T-cell (primary cell): ENCODE measurements around the gene COX7A2L. TPM values are rescaled to one million over a fixed set of nuclear protein-coding genes. Genes with fewer than 3 reads are reported as not detected.

Source experiments
- ATAC-seq, 4 experiments: fragments of 200-7000 bp in 3 of 4; fragments of 150-1000 bp in 1 of 4; cut with Tn5 transposase; replicated peaks in 1 of 4; 1 replicate in 3 of 4; 2 replicates in 1 of 4; pipeline ENCODE4 v1.10.0; 2021; ENCODE audit warnings: moderate library complexity in 3 of 4, mild to moderate bottlenecking in 2 of 4, moderate number of reproducible peaks in 1 of 4
- CTCF ChIA-PET, 2 donors: fragments of 300-600 bp; sonication (Branson Sonifier 250); formaldehyde crosslinking; loops; one replicate each; lab custom pipeline; 2022; ENCODE audit warnings: antibody characterized with exemption in 2 of 2; lab: Charles Lee
- POLR2A ChIA-PET, 2 donors: fragments of 300-600 bp; sonication (Branson Sonifier 250); formaldehyde crosslinking; loops; one replicate each; lab custom pipeline; 2022; ENCODE audit warnings: antibody characterized with exemption in 2 of 2; lab: Charles Lee
- DNase-seq, 35 experiments: peaks; one replicate each; pipeline versions ENCODE4 v3.0.0 to v3.0.0-alpha.2; 2013 to 2023
- H3K27ac ChIP-seq: one replicate; pipeline ENCODE4 v1.5.1; 2013; ENCODE audit warnings: low read length
- H3K27me3 ChIP-seq, 2 experiments: replicated peaks in 1 of 2; 1 replicate in 1 of 2; 2 replicates in 1 of 2; pipeline versions ENCODE4 v1.6.1 to v1.7.0; 2013; ENCODE audit warnings: low read length in 1 of 2, mixed read lengths in 1 of 2; ENCODE audit not compliant: control insufficient read depth in 2 of 2, insufficient read depth in 2 of 2; ENCODE audit errors: extremely low read depth in 1 of 2
- H3K36me3 ChIP-seq, 2 donors: 1 replicate in 1 of 2; 2 replicates in 1 of 2; pipeline versions ENCODE4 v1.6.1 to v1.7.0; 2013; ENCODE audit warnings: low read length in 1 of 2; ENCODE audit not compliant: control insufficient read depth in 2 of 2, insufficient read depth in 1 of 2; ENCODE audit errors: extremely low read depth in 1 of 2
- H3K4me1 ChIP-seq, 2 experiments: 1 replicate in 1 of 2; 2 replicates in 1 of 2; pipeline versions ENCODE4 v1.6.1 to v1.7.0; 2013; ENCODE audit warnings: low read length in 2 of 2, mixed read lengths in 1 of 2; ENCODE audit not compliant: insufficient read depth in 2 of 2, control insufficient read depth in 1 of 2; ENCODE audit errors: extremely low read depth in 1 of 2
- H3K4me3 ChIP-seq, 2 donors: 1 replicate in 1 of 2; 2 replicates in 1 of 2; pipeline versions ENCODE4 v1.5.1 to v1.7.0; 2013; ENCODE audit warnings: mild to moderate bottlenecking in 2 of 2, low read length in 1 of 2, moderate library complexity in 1 of 2; ENCODE audit not compliant: control insufficient read depth in 1 of 2; ENCODE audit errors: extremely low read depth in 1 of 2
- H3K9me3 ChIP-seq: 2 replicates; pipeline ENCODE4 v1.7.0; 2013
- H3K27ac Mint-ChIP-seq, 2 donors: one replicate each; pipeline ENCODE4 v1.8.0; 2020 to 2021; ENCODE audit warnings: mild to moderate bottlenecking in 2 of 2, mixed read lengths in 2 of 2
- H3K27me3 Mint-ChIP-seq, 2 donors: one replicate each; pipeline ENCODE4 v1.8.0; 2021 to 2022; ENCODE audit warnings: mixed read lengths in 2 of 2
- H3K36me3 Mint-ChIP-seq: one replicate; pipeline ENCODE4 v1.8.0; 2021; ENCODE audit warnings: mixed read lengths
- H3K4me1 Mint-ChIP-seq, 3 donors: one replicate each; pipeline ENCODE4 v1.8.0; 2020 to 2022; ENCODE audit warnings: mixed read lengths in 3 of 3, mild to moderate bottlenecking in 1 of 3
- H3K4me3 Mint-ChIP-seq, 3 donors: one replicate each; pipeline ENCODE4 v1.8.0; 2020 to 2022; ENCODE audit warnings: mild to moderate bottlenecking in 3 of 3, mixed read lengths in 3 of 3, moderate library complexity in 3 of 3
- H3K9me3 Mint-ChIP-seq, 3 donors: one replicate each; pipeline ENCODE4 v1.8.0; 2020 to 2022; ENCODE audit warnings: mixed read lengths in 3 of 3
- WGBS: methylation state at CpG from one replicate; pipeline ENCODE4 v1.1.5; 2013; ENCODE audit warnings: missing lambda C conversion rate; ENCODE audit not compliant: insufficient coverage; 5-methylcytosine and 5-hydroxymethylcytosine counted together
- total RNA-seq, 35 experiments: library from RNA in 6 of 35; stranded (reverse) in 6 of 35; fragments of 120-200 nt in 1 of 35; gene quantifications; one replicate each; pipeline versions ENCODE4 v1.2.1 to v1.2.4 and lab custom pipeline; 2013 to 2026

The COX7A2L gene
- total RNA-seq, 5 donors from 2014 or later (not counting 1 experiment from before 2014, with no cell fraction given): 59.6 to 76.4 (median 72.6) TPM

DNA sequence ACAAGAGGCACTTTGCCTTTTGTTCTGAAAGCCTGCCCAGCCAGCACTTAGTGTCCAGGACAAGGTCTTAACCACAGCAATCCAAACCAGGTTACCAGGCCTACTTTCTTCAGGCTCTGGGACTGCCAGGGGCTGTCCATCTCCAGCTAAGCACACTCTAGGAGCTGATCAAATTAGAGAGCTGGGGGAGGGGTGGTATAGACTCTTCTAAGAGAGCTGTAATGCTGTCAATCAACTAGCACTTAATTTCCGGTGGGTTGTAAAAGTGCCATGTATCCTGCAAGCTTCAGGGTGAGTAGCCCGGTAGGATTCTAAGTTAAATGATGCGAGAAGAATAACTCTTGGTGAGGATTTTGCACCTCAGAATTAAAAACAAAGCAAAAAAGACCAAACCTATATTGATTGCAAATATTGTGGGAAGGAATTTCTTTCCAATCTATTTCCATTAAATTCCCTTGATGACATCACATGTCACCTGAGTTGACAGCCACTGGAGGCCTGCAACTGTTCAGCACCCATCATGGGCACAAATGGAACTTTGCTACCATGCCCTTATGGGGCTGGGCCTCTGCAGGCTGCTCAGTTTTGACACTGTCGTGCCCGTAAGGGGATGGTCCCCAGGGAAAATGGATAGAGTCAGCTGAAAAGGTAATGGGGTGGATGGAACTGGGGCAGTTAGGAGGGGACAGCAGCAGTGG lies 8.7 kb upstream of the COX7A2L start:
- H3K27ac Mint-ChIP-seq: no peak overlapping the region
- H3K4me3 ChIP-seq: no peak overlapping the region
- no peak for DNase-seq
- CTCF ChIA-PET: no interaction called here
- no peak overlapping the region for H3K4me3 Mint-ChIP-seq
- H3K27me3 ChIP-seq: no peaks in the 10 kb centered on the region
- H3K9me3 ChIP-seq: no peaks in the 10 kb centered on the region
- H3K9me3 Mint-ChIP-seq: no peaks in the 10 kb centered on the region
- peaks cover 11 to 20% (median 14%) of the 10 kb centered on the region in 3 donors for H3K4me1 Mint-ChIP-seq
- POLR2A ChIA-PET: interaction anchor here in 1 of 2 donors (0.6 kb wide), 1 partner anchor 23 kb away, joined by 3 read pairs; no protein-coding TSS in a partner anchor
- H3K36me3 ChIP-seq: no peaks in the 10 kb centered on the region
- H3K4me1 ChIP-seq: peaks cover 4 to 9% of the 10 kb centered on the region in 2 experiments
- ATAC-seq: no peak
- H3K27ac ChIP-seq: no peak overlapping the region
- H3K36me3 Mint-ChIP-seq: no peaks in the 10 kb centered on the region
- 100% methylated on average over 2 of the region's 5 CpGs for WGBS
- H3K27me3 Mint-ChIP-seq: peaks cover 0 to 2% of the 10 kb centered on the region in 2 donors

DNA sequence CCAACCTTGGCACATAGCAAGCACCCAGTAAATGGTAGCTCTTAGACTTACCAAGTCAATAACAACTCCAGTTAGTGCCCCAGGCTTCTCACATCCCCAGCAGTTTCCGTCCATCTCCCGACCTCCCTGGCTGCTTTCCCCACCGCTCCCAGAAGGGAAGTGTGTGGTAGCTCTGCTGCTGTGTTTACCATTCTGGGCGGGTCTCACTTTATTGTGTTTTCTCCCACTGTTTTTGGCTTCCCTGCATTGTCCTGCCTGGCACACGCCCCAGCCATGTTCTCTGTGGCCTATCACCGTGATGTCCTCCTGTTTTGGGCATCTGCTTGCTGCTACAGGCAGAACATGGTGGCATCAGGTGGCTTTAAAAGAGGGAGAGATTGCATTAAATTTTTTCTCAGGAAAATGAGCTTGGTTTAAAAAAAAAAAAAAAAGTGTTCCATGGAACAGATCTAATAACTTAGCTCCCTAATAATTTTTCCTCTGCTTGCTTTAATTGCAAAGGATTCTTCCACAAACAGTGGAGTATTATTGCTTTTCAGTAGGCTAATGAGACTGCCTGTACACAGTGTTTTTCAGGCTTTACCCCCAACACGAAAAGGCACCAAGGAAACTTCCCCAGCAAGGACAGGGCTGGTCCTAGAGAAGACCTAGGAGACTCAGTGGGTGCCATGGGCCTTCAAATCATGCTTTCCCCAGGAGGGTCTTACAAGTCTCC lies 8.0 kb upstream of the COX7A2L start:
- 85% methylated on average over 3 of the region's 7 CpGs for whole genome bisulfite sequencing
- Mint-ChIP-seq H3K9me3 (no peaks in the 10 kb centered on the region), H3K4me1 (peaks cover 11 to 20% (median 14%) of the 10 kb centered on the region in 3 donors), H3K27me3 (peaks cover 0 to 2% of the 10 kb centered on the region in 2 donors), H3K27ac (no peak overlapping the region), H3K36me3 (no peaks in the 10 kb centered on the region), H3K4me3 (no peak overlapping the region)
- Histone ChIP-seq H3K4me1 (peaks cover 4 to 9% of the 10 kb centered on the region in 2 experiments), H3K27ac (no peak overlapping the region), H3K27me3 (no peaks in the 10 kb centered on the region), H3K4me3 (no peak overlapping the region), H3K9me3 (no peaks in the 10 kb centered on the region), H3K36me3 (no peaks in the 10 kb centered on the region)
- ATAC-seq (no peak), DNase-seq (no peak)
- ChIA-PET CTCF (interaction anchor here (0.6 to 1.2 kb wide), 3 partner anchors 15 to 290 kb away, joined by 3 read pairs; no protein-coding TSS in a partner anchor), POLR2A (interaction anchor here in 1 of 2 donors (0.6 kb wide), 1 partner anchor 23 kb away, joined by 3 read pairs; no protein-coding TSS in a partner anchor)

- ATAC-seq (no peak), DNase-seq (no peak)
- ChIA-PET CTCF (interaction anchor here in 1 of 2 donors (1.2 kb wide), 1 partner anchor 14 kb away, joined by 3 read pairs; no protein-coding TSS in a partner anchor), POLR2A (no interaction called here)
- WGBS: 100% methylated on average over 1 of the region's 3 CpGs
- peaks cover 0 to 2% of the 10 kb centered on the region in 2 donors for H3K27me3 Mint-ChIP-seq
- no peaks in the 10 kb centered on the region for H3K36me3 Mint-ChIP-seq
- H3K9me3 ChIP-seq: no peaks in the 10 kb centered on the region
- H3K36me3 ChIP-seq: no peaks in the 10 kb centered on the region
- H3K4me3 ChIP-seq: no peak overlapping the region
- no peaks in the 10 kb centered on the region for H3K27me3 ChIP-seq
- peaks cover 4 to 9% of the 10 kb centered on the region in 2 experiments for H3K4me1 ChIP-seq
- H3K27ac ChIP-seq: no peak overlapping the region
- H3K27ac Mint-ChIP-seq: no peak overlapping the region
- no peaks in the 10 kb centered on the region for H3K9me3 Mint-ChIP-seq
- no peak overlapping the region for H3K4me3 Mint-ChIP-seq
- peaks cover 11 to 20% (median 14%) of the 10 kb centered on the region in 3 donors for H3K4me1 Mint-ChIP-seq
Observed at GRCh38 chr2:42367835-42368234, 6.8 kb upstream of the COX7A2L start.

DNA sequence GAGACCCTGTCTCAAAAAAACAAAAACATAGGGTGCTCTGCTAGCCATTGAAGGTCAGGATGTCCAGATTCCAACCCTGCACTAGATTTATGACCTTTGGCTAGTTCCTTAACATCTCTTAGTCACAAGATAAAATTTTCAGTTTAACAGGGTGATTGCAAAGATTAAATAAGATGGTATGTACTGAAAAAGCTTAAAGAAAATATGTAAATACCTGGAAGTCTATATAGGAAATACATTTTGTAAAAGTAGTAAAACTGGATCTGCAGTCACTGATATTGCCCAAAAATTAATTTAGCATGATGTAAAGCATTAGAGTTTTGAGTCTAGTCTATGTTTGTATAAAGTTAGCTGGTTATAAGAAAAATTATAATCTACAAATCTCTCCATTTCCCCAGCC lies 5.4 kb upstream of the COX7A2L start:
- no peak for DNase-seq
- Mint-ChIP-seq H3K4me1 (peaks cover 20 to 22% (median 22%) of the 10 kb centered on the region in 3 donors), H3K36me3 (no peaks in the 10 kb centered on the region), H3K27me3 (peaks cover 0 to 2% of the 10 kb centered on the region in 2 donors), H3K27ac (no peak overlapping the region), H3K4me3 (no peak overlapping the region), H3K9me3 (no peaks in the 10 kb centered on the region)
- Histone ChIP-seq H3K9me3 (no peaks in the 10 kb centered on the region), H3K4me3 (no peak overlapping the region), H3K27me3 (no peaks in the 10 kb centered on the region), H3K27ac (no peak overlapping the region), H3K36me3 (no peaks in the 10 kb centered on the region), H3K4me1 (peaks cover 10 to 16% of the 10 kb centered on the region in 2 experiments)
- ATAC-seq: no peak
- ChIA-PET POLR2A (interaction anchor here in 1 of 2 donors (0.5 kb wide), 1 partner anchor 301 kb away, joined by 6 read pairs; no protein-coding TSS in a partner anchor), CTCF (no interaction called here)

- H3K9me3 Mint-ChIP-seq: no peaks in the 10 kb centered on the region
- DNase-seq (no peak), ATAC-seq (no peak)
- Histone ChIP-seq H3K36me3 (no peaks in the 10 kb centered on the region), H3K27ac (no peak overlapping the region), H3K4me3 (no peak overlapping the region), H3K4me1 (peaks cover 20 to 22% of the 10 kb centered on the region in 2 experiments), H3K27me3 (peaks cover 0 to 3% of the 10 kb centered on the region in 2 experiments), H3K9me3 (no peaks in the 10 kb centered on the region)
- no peak overlapping the region for H3K27ac Mint-ChIP-seq
- no peaks in the 10 kb centered on the region for H3K36me3 Mint-ChIP-seq
- no peak overlapping the region for H3K4me3 Mint-ChIP-seq
- POLR2A ChIA-PET: no interaction called here
- peaks cover 0 to 2% of the 10 kb centered on the region in 2 donors for H3K27me3 Mint-ChIP-seq
- 100% methylated on average over 1 of the region's 3 CpGs for WGBS
- CTCF ChIA-PET: no interaction called here
- H3K4me1 Mint-ChIP-seq: peaks cover 30% of the 10 kb centered on the region in 3 donors
Observed at GRCh38 chr2:42364658-42365057, 3.6 kb upstream of the COX7A2L start.

- ATAC-seq (no peak), DNase-seq (no peak)
- Histone ChIP-seq H3K9me3 (no peaks in the 10 kb centered on the region), H3K27ac (no peak overlapping the region), H3K4me3 (no peak overlapping the region), H3K27me3 (peaks cover 0 to 3% of the 10 kb centered on the region in 2 experiments), H3K36me3 (no peaks in the 10 kb centered on the region), H3K4me1 (peaks cover 25 to 34% of the 10 kb centered on the region in 2 experiments)
- no peaks in the 10 kb centered on the region for H3K9me3 Mint-ChIP-seq
- H3K4me3 Mint-ChIP-seq: no peak overlapping the region
- no peaks in the 10 kb centered on the region for H3K36me3 Mint-ChIP-seq
- ChIA-PET POLR2A (no interaction called here), CTCF (no interaction called here)
- no peak overlapping the region for H3K27ac Mint-ChIP-seq
- H3K4me1 Mint-ChIP-seq: peaks cover 37 to 39% (median 38%) of the 10 kb centered on the region in 3 donors
- WGBS: 83% methylated on average over 2 of the region's 3 CpGs
- H3K27me3 Mint-ChIP-seq: peaks cover 0 to 2% of the 10 kb centered on the region in 2 donors
Observed at GRCh38 chr2:42363413-42363812, 2.4 kb upstream of the COX7A2L start.
